GM21528 (cell line): ENCODE results near the gene RC3H1.
"Not testable (repeated sequence)": the region's sequence is repeated elsewhere in the genome, so short reads cannot be mapped to it uniquely, and the experiment has no call there.

Experiments used
- ATAC-seq: cut with Tn5 transposase; IDR thresholded peaks from one replicate; pipeline ENCODE4 v1.9.1; 2021; ENCODE audit warnings: mild to moderate bottlenecking, moderate library complexity; ENCODE audit not compliant: unreplicated experiment, low FRiP score

Gene RC3H1, protein sequence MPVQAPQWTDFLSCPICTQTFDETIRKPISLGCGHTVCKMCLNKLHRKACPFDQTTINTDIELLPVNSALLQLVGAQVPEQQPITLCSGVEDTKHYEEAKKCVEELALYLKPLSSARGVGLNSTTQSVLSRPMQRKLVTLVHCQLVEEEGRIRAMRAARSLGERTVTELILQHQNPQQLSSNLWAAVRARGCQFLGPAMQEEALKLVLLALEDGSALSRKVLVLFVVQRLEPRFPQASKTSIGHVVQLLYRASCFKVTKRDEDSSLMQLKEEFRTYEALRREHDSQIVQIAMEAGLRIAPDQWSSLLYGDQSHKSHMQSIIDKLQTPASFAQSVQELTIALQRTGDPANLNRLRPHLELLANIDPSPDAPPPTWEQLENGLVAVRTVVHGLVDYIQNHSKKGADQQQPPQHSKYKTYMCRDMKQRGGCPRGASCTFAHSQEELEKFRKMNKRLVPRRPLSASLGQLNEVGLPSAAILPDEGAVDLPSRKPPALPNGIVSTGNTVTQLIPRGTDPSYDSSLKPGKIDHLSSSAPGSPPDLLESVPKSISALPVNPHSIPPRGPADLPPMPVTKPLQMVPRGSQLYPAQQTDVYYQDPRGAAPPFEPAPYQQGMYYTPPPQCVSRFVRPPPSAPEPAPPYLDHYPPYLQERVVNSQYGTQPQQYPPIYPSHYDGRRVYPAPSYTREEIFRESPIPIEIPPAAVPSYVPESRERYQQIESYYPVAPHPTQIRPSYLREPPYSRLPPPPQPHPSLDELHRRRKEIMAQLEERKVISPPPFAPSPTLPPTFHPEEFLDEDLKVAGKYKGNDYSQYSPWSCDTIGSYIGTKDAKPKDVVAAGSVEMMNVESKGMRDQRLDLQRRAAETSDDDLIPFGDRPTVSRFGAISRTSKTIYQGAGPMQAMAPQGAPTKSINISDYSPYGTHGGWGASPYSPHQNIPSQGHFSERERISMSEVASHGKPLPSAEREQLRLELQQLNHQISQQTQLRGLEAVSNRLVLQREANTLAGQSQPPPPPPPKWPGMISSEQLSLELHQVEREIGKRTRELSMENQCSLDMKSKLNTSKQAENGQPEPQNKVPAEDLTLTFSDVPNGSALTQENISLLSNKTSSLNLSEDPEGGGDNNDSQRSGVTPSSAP

DNA sequence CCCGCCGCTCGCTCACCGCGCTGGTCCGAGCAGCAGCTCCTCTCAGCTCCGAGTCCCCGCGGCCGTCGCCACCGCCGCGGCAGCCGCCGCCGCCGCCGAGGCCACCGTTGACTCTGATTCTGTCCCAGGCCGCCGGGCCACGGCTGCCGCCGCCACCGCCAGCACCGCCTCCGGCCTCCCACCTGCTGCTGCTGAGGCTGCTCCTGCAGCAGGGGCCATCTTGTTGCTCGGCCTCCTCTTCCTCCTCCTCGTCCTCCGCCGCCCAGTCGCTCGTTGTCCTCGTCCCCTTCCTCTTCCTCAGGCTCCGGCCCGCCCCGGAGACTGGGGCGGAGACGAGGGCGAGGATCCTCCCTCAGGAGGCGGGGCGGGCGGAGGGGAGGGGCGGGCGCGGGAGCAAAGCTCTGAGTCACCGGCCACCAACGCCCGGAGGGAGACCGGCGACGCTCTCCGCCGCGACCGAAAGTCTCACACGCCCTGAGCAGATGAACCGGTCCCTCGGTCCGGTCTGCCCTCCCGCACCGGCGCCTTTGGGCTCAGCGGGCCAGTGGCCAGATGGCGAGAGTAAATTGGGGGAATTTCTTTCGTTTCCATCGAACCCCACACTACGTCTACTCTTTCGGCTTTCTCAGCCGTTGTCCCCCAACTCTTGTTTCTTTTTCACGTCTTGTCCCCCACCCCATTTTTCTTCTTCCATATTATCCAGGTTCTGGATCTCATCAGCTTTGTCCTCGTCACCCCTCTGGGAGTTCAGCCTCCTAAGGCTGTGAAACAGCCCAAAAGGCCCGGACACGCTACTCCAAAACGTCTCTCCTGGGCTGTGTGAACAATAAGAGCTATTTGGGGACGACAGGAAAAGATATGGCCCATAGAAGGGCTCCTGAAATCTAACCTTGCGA, at the start of gene RC3H1:
Gene RC3H1, minus strand, starts transcription at position 278 of the 896 bp plus-strand sequence. CDS start 29,372 bp downstream, outside the sequence.
- peak; percentile 94 for ATAC-seq

DNA sequence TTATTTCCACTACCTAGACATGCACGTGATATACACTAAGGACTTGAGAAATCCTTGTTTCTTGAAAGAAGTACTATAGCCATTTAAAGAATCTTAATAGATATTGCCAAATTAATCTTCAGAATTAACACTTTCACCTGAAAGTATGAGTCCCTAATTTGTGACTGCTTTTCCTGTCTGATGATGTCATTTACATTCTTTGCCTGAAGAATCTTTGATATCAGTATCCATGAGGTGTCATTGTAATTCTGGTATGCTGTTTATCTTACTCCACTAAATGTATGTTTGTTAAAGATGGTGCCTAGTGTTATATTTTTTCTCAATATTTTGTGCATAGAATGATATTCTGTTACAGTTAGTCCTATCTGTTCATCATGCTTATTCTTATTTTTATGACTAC, 48.5 kb upstream of the RC3H1 start:
- no peak for ATAC-seq

DNA sequence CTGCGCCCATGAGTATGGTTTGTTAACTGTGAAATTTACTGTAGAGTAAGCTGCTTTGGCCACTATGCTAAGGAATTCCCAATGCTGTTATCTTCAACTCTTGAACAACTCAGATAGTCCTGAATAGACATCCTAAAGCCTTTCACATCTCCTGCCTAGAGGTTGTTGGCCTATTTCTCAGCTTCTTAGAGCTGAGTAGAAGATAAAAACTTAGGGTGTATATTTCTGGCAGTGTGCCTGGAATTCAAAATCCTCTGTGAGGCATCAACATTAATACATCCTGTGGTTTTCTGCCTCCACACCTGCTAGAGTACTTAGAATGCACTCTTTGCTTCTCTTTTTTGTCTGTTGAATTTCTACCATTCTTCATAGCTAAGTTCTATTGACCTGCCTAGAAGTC, 45.8 kb upstream of the RC3H1 start:
- ATAC-seq: no peak

DNA sequence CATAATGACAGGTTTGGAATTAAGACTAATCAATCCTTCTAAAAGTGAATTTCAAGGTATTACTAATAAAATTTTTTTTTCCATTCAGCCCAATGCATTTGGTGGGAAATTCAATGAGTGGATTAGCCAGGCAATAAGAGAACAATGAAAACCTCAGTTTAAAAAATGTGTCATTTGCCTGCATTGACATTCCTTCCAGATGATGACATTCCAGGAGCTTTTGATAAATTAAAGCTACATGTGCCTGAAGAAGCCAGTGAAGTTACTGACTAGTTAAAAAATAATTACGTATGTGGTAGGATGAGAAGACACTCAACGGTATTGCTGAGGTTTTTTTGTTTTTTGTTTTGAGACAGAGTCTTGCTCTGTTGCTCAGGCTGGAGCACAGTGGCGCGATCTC, 37.9 kb upstream of the RC3H1 start:
- no peak for ATAC-seq

DNA sequence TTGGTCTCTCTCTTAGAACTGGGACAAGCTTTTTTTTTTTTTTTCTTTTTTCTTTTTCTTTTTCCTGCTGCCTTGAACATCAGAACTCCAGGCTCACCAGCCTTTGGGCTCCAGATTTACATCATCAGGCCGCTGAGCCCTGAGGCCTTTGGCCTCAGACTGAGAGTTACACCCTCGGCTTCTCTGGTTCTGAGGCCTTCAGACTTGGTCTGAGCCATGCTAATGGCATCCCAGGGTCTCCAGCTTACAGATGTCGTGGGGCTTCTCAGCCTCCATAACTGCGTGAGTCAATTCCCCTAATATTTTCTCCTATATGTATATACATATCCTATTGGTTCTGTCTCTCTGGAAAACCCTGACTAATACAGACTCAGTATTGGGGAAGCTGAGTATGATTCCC, 36.5 kb upstream of the RC3H1 start:
- ATAC-seq: no peak

DNA sequence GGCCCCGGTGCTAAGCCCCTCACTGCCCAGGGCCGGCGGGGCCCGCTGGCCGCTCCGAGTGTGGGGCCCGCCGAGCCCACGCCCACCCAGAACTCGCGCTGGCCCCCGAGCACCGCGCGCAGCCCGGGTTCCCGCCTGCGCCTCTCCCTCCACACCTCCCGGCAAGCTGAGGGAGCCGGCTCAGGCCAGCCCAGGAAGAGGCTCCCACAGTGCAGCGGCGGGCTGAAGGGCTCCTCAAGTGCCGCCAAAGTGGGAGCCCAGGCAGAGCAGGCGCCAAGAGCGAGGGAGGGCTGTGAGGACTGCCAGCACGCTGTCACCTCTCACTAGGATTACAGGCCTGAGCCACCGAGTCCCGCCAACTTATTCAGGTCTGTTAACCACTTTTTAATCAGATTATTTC, 34.5 kb upstream of the RC3H1 start:
- not testable (repeated sequence) for ATAC-seq

DNA sequence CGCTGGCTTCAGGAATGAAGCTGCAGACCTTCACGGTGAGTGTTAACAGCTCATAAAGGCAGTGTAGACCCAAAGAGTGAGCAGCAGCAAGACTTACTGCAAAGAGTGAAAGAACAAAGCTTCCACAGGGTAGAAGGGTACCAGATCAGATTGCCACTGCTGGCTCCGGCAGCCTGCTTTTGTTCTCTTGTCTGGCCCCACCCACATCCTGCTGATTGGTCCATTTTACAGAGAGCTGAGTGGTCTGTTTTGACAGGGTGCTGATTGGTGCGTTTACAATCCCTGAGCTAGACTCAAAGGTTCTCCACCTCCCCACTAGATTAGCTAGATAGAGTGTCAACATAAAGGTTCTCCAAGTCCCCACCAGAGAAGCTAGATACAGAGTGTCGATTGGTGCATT, 33.6 kb upstream of the RC3H1 start:
- not testable (repeated sequence) for ATAC-seq

DNA sequence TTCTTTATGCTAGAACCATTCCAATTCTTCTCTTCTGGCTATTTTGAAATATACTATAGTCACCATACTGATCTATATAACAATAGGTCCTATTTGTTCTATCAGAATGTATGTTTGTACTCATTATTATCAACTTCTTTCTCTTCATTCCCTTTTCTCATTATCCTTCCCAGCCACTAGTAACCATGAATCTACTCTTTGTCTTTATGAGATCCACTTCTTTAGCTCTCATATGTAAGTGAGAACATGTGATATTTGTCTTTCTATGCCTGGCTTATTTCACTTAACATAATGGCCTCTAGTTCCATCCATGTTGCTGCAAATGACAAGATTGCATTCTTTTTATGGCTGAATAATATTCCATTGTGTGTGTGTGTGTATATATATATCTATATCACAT, 31.7 kb upstream of the RC3H1 start:
- ATAC-seq: no peak

DNA sequence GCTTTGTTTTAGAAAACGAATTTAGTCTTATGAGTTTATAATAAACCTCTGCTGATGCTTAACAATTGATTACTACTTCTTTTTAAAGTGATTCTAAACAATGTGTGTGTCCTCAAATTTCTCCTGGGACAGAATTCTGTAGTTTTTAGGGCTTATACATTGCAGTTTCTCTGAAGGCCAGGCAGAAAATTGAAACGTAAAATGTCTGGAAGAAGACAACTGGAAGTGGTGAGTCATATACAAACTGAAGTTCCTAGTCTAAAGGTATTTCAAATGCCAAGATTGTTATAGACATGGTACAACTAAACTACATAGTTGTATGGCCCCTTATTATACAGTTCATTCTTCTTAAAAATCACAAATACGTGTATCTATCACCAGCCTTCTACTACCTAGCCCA, 30.5 kb upstream of the RC3H1 start:
- ATAC-seq: no peak

DNA sequence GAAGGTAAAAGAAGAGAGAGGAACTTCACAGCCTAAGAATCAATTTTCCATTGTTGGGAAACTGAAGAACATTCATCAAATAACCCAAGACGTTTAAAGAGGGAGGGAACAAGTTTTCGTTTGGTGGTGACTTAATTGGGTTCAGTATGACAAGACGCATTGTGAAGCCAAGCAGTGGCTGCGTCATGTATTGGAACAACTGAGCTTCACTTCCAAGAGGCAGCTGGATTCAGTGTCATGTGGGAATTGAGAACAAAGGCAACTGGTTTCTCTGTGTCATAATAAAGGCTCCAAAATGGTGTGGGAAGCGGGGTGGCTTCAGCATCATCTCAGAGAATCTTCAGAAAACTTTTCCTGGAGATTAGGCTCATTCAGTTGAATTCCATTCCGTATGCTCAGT, 29.8 kb upstream of the RC3H1 start:
- ATAC-seq: no peak

DNA sequence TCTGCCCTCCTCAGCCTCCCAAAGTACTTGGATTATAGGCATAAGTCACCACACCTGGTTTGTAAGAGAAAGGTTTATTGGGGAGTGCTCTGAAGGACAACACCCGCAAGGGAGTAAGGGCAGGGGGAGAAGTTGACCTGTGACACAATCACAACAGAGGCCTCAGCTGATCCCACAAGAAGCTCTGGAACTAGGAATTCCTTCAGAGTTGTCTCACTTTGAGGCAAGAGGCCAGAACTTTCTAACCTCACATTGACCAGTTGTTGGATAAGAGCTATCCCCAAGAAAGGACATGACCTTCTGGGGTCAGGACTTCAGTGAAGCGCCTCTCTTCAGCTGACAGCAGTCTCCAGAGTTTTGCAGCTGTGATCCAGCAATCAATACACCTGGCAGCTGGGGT, 27.4 kb upstream of the RC3H1 start:
- no peak for ATAC-seq

DNA sequence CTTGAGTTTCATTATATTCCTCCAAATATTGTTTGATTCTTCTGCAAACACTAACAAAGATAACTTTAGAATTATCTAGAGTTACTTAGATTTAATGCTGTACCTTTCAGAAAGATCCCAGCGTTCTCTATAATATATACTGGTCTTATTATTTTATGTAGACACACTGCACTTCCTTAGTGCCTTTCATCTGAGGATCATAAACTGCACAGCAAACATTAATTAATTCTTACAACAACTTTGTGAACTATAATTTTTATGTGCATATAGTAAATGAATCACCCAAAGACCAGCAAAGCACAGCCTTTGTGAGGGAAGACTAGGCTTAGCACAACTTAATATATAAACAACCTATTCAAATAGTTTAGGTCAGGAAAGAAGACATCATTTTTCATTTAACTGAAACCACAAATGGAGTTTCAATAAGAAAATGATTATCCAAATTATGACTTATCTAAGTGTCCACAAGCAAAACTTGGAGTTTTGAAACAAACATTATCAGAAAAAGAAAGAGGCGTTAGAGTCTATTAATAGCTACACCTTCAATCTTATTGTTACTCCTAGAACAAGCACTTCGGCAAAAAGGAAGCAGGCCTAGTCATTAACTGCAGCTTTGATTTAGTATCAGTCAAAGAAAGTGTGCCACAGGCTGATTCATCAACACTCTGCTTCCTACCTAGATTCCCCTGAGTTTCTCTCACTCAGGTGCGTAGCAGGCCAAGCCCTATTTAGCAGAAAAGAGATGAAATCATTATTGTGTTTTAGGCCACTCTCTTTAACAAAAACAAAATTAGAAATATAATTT, 22.5 kb upstream of the RC3H1 start:
- no peak for ATAC-seq

DNA sequence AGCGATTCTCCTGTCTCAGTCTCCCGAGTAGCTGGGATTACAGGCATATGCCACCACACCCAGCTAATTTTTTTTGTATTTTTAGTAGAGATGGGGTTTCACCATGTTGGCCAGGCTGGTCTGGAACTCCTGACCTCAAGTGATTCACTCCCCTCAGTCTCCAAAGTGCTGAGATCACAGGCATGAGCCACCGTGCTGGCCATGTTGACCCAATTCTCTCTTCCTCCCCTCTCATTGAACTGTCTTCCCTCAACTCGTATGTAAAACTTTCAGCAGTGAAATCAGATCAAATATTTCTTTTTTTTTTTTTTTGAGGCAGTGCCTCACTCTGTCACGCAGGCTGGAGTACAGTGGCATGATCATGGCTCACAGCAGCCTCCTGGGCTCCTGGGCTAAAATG, 20.4 kb upstream of the RC3H1 start:
- not testable (repeated sequence) for ATAC-seq

DNA sequence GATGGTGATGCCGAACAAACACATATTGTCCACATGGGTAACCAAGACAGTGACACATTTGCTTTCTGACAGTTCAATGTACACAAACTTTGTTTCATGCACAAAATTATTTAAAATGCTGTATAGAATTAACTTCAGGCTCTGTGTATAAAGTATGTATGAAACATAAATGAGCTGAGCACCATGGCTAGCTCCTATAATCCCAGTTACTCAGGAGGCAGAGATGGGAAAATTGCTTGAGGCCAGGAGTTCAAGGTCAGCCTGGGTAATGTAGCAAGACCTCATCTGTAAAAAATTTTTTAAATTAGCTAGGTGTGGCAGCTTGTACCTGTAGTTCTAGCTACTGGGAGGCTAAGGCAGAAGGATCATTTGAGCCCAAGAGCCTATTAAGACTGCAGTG, 19.2 kb upstream of the RC3H1 start:
- ATAC-seq: no peak

DNA sequence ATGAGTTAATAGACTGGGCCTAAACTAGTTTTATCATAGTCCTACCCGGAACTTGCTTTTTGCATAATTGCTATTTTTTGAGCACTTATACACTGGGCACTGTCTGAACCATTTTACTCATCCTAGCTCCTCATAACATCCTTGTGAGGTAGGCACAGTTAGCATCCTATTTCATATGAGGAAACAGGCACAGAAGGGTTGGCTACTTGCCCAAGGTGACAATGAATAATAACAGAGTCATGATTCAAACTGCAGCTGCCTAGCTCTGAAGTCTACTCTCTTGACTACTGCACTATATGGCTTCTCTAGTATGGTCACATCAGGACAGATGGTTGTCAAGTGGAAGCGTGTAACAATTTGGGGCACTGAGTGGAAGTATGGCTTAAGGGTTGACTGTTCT, 18.2 kb upstream of the RC3H1 start:
- no peak for ATAC-seq

DNA sequence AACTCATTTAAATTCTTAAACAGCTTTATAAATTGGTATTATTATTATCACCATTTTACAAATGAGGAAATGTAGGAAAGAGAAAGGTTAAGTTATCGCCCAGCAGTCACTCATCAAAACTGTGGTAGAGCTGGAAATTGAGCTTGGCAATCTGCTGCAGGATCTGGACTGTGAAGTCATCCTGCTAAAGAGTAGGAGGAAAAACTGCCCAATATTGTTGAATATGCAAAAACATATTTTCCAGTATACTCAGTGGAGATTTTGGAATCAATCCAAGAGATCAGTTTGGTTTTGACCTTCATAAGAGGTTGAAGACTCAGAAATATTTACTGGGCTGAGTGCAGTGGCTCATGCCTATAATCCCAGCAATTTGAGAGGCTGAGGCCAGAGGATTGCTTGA, 16.9 kb upstream of the RC3H1 start:
- no peak for ATAC-seq

DNA sequence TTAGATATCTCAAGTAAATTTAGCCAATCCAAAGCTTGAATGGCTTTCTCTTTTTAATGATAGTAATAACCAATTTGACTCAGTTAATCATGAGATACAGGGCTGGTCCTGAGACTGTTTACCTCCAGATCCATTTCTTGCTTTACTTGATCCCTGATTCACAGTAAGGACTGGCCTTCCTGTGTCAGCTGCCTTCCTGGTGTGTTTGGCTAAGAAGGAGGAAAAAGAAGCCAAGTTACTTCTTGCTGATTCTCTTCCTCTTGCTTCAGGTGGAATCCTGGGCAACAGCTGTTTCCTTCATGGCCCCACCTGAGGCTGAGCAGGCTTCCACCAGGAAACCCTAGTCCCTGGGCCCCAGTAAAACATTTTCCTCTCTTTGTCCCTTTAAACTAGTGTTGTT, 14.6 kb upstream of the RC3H1 start:
- ATAC-seq: no peak

DNA sequence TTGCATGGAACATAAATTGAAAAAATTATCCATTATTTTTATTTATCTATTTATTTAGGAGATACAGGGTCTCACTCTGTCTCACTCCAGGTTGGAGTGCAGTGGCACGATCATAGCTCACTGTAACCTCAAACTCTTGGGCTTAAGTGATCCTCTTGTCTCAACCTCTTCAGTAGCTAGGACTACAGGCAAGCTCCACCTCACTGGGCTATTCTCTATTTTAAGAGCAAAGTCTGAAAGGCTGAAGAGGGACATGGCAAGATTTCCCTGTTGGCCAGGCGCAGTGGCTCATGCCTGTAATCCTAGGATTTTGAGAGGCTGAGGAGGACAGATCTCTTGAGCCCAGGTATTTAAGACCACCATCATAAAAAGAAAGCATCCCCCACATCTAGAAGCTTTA, 14.0 kb upstream of the RC3H1 start:
- ATAC-seq: no peak

DNA sequence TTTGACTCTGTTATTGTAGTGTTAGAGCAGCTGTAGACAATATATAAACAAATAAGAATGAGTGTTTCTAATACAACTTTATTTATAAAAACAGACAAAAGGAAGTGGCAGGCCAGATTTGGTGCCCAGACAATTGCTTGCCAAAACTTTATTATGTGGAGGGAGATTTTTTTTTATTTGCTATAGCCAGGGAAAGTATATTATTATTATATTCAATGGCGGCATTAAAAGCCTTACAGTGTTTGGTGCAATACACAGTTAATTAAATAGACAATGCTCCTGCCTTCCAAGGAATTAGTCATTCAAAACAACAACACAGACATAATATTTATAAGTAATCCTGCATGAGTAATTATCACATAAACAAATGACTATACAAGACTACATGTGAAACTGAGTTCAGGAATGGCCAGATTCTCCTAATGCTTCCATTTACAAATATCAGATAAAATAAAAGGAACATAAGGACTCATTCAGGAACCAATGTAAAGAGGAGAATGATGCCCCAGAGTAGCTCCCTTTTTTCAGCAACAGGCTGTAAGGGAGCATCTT, 10.6 kb upstream of the RC3H1 start:
- no peak for ATAC-seq
